K562 (cell line): ENCODE results near the gene NAGLU. TPM values are rescaled to one million over a fixed set of nuclear protein-coding genes. Genes with fewer than 3 reads are reported as not detected.

Experiments used
- AFF4 ChIP-seq: sonication (generic); formaldehyde crosslinking; IDR thresholded peaks from 2 replicates; pipeline ENCODE4 v1.8.0; 2023; ENCODE audit warnings: mild to moderate bottlenecking, missing genetic modification reagents
- BACH1 ChIP-seq: fragments of 200-800 bp; sonication (Bioruptor generic); IDR thresholded peaks from 2 replicates; pipeline ENCODE4 v1.6.1; 2016; ENCODE audit warnings: missing genetic modification characterization, missing compliant biosample characterization
- MYNN ChIP-seq, 2 experiments: sonication (generic); formaldehyde crosslinking in 1 of 2; IDR thresholded peaks; 2 replicates each; pipeline versions ENCODE4 v1.5.0 to v1.6.1; 2016 to 2020; ENCODE audit warnings: antibody characterized with exemption in 1 of 2, missing genetic modification reagents in 1 of 2
- RBM22 ChIP-seq: fragments of 200-400 bp; formaldehyde crosslinking; IDR thresholded peaks from 2 replicates; pipeline ENCODE4 v1.6.1; 2018; ENCODE audit warnings: low read length, low read depth; ENCODE audit not compliant: poor library complexity, severe bottlenecking
- SIN3B ChIP-seq: fragments of 450-650 bp; IDR thresholded peaks from 2 replicates; pipeline ENCODE4 v1.6.1; 2017; ENCODE audit warnings: low read depth, mild to moderate bottlenecking, moderate library complexity
- XRCC5 ChIP-seq: fragments of 200-400 bp; formaldehyde crosslinking; IDR thresholded peaks from 2 replicates; pipeline ENCODE4 v1.6.1; 2017; ENCODE audit warnings: low read depth, mild to moderate bottlenecking, low read length
- ZBTB2 ChIP-seq: fragments of 450-650 bp; IDR thresholded peaks from 2 replicates; pipeline ENCODE4 v1.6.1; 2016; ENCODE audit warnings: antibody characterized with exemption
- ZBTB7A ChIP-seq: IDR thresholded peaks from 2 replicates; pipeline ENCODE4 v1.6.1; 2011; ENCODE audit warnings: low read depth, mild to moderate bottlenecking, low read length, moderate library complexity, borderline replicate concordance; ENCODE audit not compliant: control insufficient read depth
- ZNF354B ChIP-seq: fragments of 250-450 bp; sonication (Bioruptor Pico); IDR thresholded peaks from 2 replicates; pipeline ENCODE4 v1.4.0; 2020
- polyA plus RNA-seq, 8 experiments: library from polyadenylated mRNA; depleted of rRNA in 4 of 8; stranded (reverse) in 5 of 8; unstranded in 3 of 8; fragments of >200 nt; fragmentation: Nextera tagmentation in 2 of 8; fragmentation: Illumina TruSeq in 1 of 8; extraction: Ambion mirVana in 2 of 8; extraction: Trizol in 1 of 8; gene quantifications; 2 replicates each; pipeline versions ENCODE4 v1.2.1 to v1.2.3, GENCODE V29; 2011 to 2014; ENCODE audit warnings: inconsistent platforms in 1 of 8, missing spikeins in 1 of 8
- total RNA-seq, 7 experiments: library from RNA; depleted of rRNA in 6 of 7; stranded (reverse); fragments of >200 nt in 6 of 7; fragmentation: Illumina TruSeq in 2 of 7; extraction: Trizol in 2 of 7; gene quantifications; 2 replicates each; pipeline versions ENCODE4 v1.2.1 to v1.2.3, GENCODE V29; 2011 to 2021; ENCODE audit warnings: low replicate concordance in 1 of 7
- TF ChIP-seq, protein P1 (sequence below), 3 experiments: IDR thresholded peaks in 2 of 3; conservative IDR thresholded peaks in 1 of 3; 2 replicates each; pipeline ENCODE4 v1.5.1; 2011 to 2012; ENCODE audit warnings: low read length in 3 of 3, mild to moderate bottlenecking in 3 of 3, control low read depth in 2 of 3, improper control_type of control experiment in 1 of 3, inconsistent platforms in 1 of 3, low read depth in 1 of 3, mixed read lengths in 1 of 3, moderate library complexity in 1 of 3; ENCODE audit not compliant: insufficient read depth in 2 of 3
- TF ChIP-seq, protein P2 (sequence below): fragments of 450-650 bp; IDR thresholded peaks from 2 replicates; pipeline ENCODE4 v1.6.1; 2016; ENCODE audit warnings: borderline replicate concordance

NAGLU gene
- total and polyA plus RNA-seq, 9 of the 15 experiments (the other 6 are each of a cell fraction or from before 2014, with no cell fraction given), result 0.04 to 21.5 (median 8.5) TPM

- TF ChIP-seq ZBTB7A (peak; percentile 74; the same call in 1 of the 2 replicates), RBM22 (peak; percentile 92), BACH1 (tag) (0 out of 2 replicates have a peak, but pooled peaks have one; percentile 41), MYNN (IDR thresholded peaks at IDR 0.05) (peak; percentile 55; the same call in 1 of the 2 replicates), MYNN (CRISPR knock-in tag; IDR thresholded peaks at IDR 0.05) (no peak), ZNF354B (CRISPR knock-in tag) (no peak), AFF4 (CRISPR knock-in tag) (peak; percentile 93), SIN3B (peak; percentile 74), XRCC5 (peak; percentile 86), ZBTB2 (peak; percentile 21; the same call in 1 of the 2 replicates)
- TF ChIP-seq, protein P1, sequence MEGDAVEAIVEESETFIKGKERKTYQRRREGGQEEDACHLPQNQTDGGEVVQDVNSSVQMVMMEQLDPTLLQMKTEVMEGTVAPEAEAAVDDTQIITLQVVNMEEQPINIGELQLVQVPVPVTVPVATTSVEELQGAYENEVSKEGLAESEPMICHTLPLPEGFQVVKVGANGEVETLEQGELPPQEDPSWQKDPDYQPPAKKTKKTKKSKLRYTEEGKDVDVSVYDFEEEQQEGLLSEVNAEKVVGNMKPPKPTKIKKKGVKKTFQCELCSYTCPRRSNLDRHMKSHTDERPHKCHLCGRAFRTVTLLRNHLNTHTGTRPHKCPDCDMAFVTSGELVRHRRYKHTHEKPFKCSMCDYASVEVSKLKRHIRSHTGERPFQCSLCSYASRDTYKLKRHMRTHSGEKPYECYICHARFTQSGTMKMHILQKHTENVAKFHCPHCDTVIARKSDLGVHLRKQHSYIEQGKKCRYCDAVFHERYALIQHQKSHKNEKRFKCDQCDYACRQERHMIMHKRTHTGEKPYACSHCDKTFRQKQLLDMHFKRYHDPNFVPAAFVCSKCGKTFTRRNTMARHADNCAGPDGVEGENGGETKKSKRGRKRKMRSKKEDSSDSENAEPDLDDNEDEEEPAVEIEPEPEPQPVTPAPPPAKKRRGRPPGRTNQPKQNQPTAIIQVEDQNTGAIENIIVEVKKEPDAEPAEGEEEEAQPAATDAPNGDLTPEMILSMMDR (IDR thresholded peaks at IDR 0.05 in 2 of 3, conservative IDR thresholded peaks at IDR 0.05 in 1 of 3; ENCODE audit: insufficient read depth in 2 of 3, low read depth in 1 of 3, low read length in 3 of 3), result peak; percentile 59 to 68 (median 62)
- TF ChIP-seq, protein P2, sequence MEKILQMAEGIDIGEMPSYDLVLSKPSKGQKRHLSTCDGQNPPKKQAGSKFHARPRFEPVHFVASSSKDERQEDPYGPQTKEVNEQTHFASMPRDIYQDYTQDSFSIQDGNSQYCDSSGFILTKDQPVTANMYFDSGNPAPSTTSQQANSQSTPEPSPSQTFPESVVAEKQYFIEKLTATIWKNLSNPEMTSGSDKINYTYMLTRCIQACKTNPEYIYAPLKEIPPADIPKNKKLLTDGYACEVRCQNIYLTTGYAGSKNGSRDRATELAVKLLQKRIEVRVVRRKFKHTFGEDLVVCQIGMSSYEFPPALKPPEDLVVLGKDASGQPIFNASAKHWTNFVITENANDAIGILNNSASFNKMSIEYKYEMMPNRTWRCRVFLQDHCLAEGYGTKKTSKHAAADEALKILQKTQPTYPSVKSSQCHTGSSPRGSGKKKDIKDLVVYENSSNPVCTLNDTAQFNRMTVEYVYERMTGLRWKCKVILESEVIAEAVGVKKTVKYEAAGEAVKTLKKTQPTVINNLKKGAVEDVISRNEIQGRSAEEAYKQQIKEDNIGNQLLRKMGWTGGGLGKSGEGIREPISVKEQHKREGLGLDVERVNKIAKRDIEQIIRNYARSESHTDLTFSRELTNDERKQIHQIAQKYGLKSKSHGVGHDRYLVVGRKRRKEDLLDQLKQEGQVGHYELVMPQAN, result peak; percentile 75; the same call in 1 of the 2 replicates
These were observed 41.7 kb downstream of the NAGLU start, which contains the start of gene PSMC3IP (continued) for GRCh38 chr17:42577532-42578281.
